HL-60/S4 treated with phorbol 12-myristate 13-acetate at 8.2 ng/mL for 4 days and 3 days (cell line): ENCODE results near the gene MBD2.
"Not testable (repeated sequence)": the region's sequence is repeated elsewhere in the genome, so short reads cannot be mapped to it uniquely, and the experiment has no call there.

Experiments used
- in situ Hi-C: fragments of 300-500 bp; cut with MboI; formaldehyde crosslinking; loops from 2 replicates; pipeline ENCODE4 v1.15.0; 2022; ENCODE audit warnings: low sequenced_read_pairs

The MBD2 gene

GRCh38 chr18:54224379-54225014 is at the start of gene MBD2:
Gene MBD2, minus strand, starts transcription at chr18:54224669. Its CDS starts 110 bp downstream, at chr18:54224559.
- in situ Hi-C loops, result no loop called here

- in situ Hi-C loops, result no loop called here
Observed at GRCh38 chr18:54269893-54270844, 45.7 kb upstream of the MBD2 start.

GRCh38 chr18:54268751-54269150 is 44.3 kb upstream of the MBD2 start:
- in situ Hi-C loops, result no loop called here

GRCh38 chr18:54267701-54268100 is 43.2 kb upstream of the MBD2 start:
- in situ Hi-C loops, result no loop called here

GRCh38 chr18:54263904-54264336 is 39.5 kb upstream of the MBD2 start:
- in situ Hi-C loops, result no loop called here

GRCh38 chr18:54261894-54262293 is 37.4 kb upstream of the MBD2 start:
- in situ Hi-C loops, result no loop called here

- in situ Hi-C loops, result no loop called here
Observed at GRCh38 chr18:54260396-54261072, 36.1 kb upstream of the MBD2 start.

- in situ Hi-C loops, result not testable (repeated sequence)
Observed at GRCh38 chr18:54257818-54258217, 33.3 kb upstream of the MBD2 start.

- in situ Hi-C loops, result no loop called here
Observed at GRCh38 chr18:54257015-54257414, 32.5 kb upstream of the MBD2 start.

- in situ Hi-C loops, result no loop called here
Observed at GRCh38 chr18:54255141-54255540, 30.7 kb upstream of the MBD2 start.

GRCh38 chr18:54254265-54254758 is 29.8 kb upstream of the MBD2 start:
- in situ Hi-C loops, result no loop called here

- in situ Hi-C loops, result no loop called here
Observed at GRCh38 chr18:54251606-54252390, 27.3 kb upstream of the MBD2 start.

GRCh38 chr18:54250846-54251261 is 26.4 kb upstream of the MBD2 start:
- in situ Hi-C loops, result no loop called here

- in situ Hi-C loops, result no loop called here
Observed at GRCh38 chr18:54247511-54248175, 23.2 kb upstream of the MBD2 start.

- in situ Hi-C loops, result no loop called here
Observed at GRCh38 chr18:54242327-54242726, 17.9 kb upstream of the MBD2 start.

GRCh38 chr18:54241483-54241882 is 17.0 kb upstream of the MBD2 start:
- in situ Hi-C loops, result no loop called here

- in situ Hi-C loops, result no loop called here
Observed at GRCh38 chr18:54240629-54241107, 16.2 kb upstream of the MBD2 start.

- in situ Hi-C loops, result no loop called here
Observed at GRCh38 chr18:54239601-54240000, 15.1 kb upstream of the MBD2 start.

GRCh38 chr18:54239091-54239490 is 14.6 kb upstream of the MBD2 start:
- in situ Hi-C loops, result no loop called here
